Lower lobe of right lung (tissue), 2 donors: Measurements from ENCODE around the gene EFHC1. TPM values are rescaled to one million over a fixed set of nuclear protein-coding genes. Genes with fewer than 3 reads are reported as not detected.

ENCODE experiments used
- ATAC-seq, 2 donors: fragments of 200-7000 bp; cut with Tn5 transposase; one replicate each; pipeline ENCODE4 v1.9.1; 2020 to 2022; ENCODE audit warnings: mild to moderate bottlenecking in 2 of 2, moderate library complexity in 2 of 2
- DNase-seq: peaks from one replicate; pipeline ENCODE4 v3.0.0-alpha.2; 2020
- H3K27ac ChIP-seq: fragments of 200-600 bp; one replicate; pipeline ENCODE4 v1.8.0; 2022
- H3K27me3 ChIP-seq: fragments of 200-600 bp; one replicate; pipeline ENCODE4 v1.8.0; 2022; ENCODE audit warnings: low read depth
- H3K36me3 ChIP-seq: fragments of 200-600 bp; one replicate; pipeline ENCODE4 v1.8.0; 2022; ENCODE audit warnings: mild to moderate bottlenecking
- H3K4me1 ChIP-seq: fragments of 200-600 bp; one replicate; pipeline ENCODE4 v1.8.0; 2022
- H3K4me3 ChIP-seq: fragments of 200-600 bp; one replicate; pipeline ENCODE4 v1.8.0; 2022; ENCODE audit warnings: mild to moderate bottlenecking
- H3K9me3 ChIP-seq: fragments of 200-600 bp; one replicate; pipeline ENCODE4 v1.8.0; 2022
- intact Hi-C: fragments of 100-400 bp; cut with DNase I; formaldehyde crosslinking; loops from one replicate; pipeline ENCODE4 v1.11.0; 2022
- total RNA-seq: library from RNA; stranded (reverse); fragmentation: NEBNext Ultra II Directional; extraction: Animal tissue kit (Norgen Biotek cat#: 25700); gene quantifications from one replicate; pipeline ENCODE4 v1.2.1, GENCODE V29; 2021
- TF ChIP-seq, protein P1 (sequence below): fragments of 200-600 bp; IDR thresholded peaks from one replicate; pipeline ENCODE4 v1.8.0; 2022; ENCODE audit warnings: antibody characterized with exemption, mild to moderate bottlenecking
- donor health status: DM: no; HTN: yes; CAD: no; lungs with severe emphysema.

The EFHC1 gene
- total RNA-seq, 1 donor from 2014 or later = 42.2 TPM

DNA sequence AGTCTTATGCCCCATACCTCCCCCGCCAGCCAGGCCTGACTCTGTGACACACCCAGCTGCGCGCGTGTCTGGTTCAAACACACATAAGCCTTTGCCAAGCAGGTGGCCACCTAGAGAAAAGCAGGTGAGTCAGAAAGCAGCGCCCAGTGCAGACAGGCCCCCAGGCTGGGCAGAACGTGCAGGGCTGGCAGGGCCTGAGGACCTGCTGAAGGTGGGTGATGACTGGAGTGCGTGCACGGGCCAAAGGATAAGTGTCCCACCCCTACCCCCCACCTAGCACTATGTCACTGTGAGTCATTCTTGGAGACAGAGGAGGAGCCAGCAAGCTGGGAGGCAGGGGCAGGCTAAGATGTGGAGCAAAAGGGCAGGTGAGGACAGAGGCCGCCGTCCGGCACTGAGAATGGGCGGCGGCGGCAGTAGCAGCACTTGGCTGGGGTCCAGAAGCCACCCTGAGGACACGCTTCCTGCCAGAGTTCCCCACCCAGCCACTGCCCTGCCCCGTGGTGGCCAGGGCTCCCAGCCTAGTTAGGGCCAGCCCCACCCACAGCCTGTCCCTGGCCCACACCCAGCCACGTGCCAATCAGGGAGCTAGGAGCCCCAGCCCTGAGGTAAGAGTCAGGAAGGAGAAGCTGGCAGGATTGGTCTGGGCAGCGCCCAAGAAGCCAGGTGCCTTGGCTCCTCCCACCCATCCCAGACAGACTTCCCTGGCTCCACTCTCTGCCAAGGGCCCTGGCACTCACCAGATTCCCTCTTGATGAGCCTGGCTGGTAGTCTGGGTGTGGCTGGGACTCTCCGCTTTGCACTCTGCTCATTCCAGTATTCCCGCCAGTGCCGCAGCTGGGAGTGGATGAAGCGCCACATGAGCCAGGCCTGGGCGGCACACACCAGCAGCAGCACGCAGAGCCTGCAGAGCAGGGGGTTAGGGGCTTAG is 84.0 kb downstream of the EFHC1 start:
- peaks cover 38% of the 10 kb centered on the region for H3K4me1 ChIP-seq
- peak overlapping the region; percentile 80 for H3K27ac ChIP-seq
- DNase-seq = peak; percentile 95
- TF ChIP-seq, protein P1, sequence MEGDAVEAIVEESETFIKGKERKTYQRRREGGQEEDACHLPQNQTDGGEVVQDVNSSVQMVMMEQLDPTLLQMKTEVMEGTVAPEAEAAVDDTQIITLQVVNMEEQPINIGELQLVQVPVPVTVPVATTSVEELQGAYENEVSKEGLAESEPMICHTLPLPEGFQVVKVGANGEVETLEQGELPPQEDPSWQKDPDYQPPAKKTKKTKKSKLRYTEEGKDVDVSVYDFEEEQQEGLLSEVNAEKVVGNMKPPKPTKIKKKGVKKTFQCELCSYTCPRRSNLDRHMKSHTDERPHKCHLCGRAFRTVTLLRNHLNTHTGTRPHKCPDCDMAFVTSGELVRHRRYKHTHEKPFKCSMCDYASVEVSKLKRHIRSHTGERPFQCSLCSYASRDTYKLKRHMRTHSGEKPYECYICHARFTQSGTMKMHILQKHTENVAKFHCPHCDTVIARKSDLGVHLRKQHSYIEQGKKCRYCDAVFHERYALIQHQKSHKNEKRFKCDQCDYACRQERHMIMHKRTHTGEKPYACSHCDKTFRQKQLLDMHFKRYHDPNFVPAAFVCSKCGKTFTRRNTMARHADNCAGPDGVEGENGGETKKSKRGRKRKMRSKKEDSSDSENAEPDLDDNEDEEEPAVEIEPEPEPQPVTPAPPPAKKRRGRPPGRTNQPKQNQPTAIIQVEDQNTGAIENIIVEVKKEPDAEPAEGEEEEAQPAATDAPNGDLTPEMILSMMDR = no peak
- intact Hi-C loops = no loop called here
- H3K27me3 ChIP-seq = no peaks in the 10 kb centered on the region
- H3K9me3 ChIP-seq = no peaks in the 10 kb centered on the region
- H3K4me3 ChIP-seq = no peak overlapping the region
- peaks cover 53% of the 10 kb centered on the region for H3K36me3 ChIP-seq
- peak; percentile 95 to 96 for ATAC-seq

DNA sequence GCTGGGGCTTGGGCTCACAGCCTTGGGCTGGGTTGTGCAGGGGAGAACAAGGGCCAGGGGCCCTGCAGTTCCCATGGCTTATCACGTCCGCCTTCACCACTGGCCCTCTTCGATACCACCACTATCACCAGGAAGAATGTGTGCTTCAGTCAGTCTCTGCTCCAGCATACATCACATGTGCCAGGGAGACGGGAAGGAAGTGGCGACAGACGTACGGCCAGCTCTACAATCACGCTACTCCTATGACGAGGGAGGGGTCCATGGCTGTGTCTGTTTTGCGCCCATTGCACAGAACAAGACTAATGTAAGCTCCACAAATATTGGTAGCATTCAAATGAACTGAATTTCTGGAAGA is 84.6 kb downstream of the EFHC1 start:
- peaks cover 60% of the 10 kb centered on the region for H3K36me3 ChIP-seq
- no peaks in the 10 kb centered on the region for H3K9me3 ChIP-seq
- peaks cover 38% of the 10 kb centered on the region for H3K4me1 ChIP-seq
- TF ChIP-seq, protein P1 = no peak
- intact Hi-C loops = no loop called here
- H3K27me3 ChIP-seq = no peaks in the 10 kb centered on the region
- no peak for ATAC-seq
- DNase-seq = no peak
- peak overlapping the region; percentile 80 for H3K27ac ChIP-seq
- H3K4me3 ChIP-seq = no peak overlapping the region

DNA sequence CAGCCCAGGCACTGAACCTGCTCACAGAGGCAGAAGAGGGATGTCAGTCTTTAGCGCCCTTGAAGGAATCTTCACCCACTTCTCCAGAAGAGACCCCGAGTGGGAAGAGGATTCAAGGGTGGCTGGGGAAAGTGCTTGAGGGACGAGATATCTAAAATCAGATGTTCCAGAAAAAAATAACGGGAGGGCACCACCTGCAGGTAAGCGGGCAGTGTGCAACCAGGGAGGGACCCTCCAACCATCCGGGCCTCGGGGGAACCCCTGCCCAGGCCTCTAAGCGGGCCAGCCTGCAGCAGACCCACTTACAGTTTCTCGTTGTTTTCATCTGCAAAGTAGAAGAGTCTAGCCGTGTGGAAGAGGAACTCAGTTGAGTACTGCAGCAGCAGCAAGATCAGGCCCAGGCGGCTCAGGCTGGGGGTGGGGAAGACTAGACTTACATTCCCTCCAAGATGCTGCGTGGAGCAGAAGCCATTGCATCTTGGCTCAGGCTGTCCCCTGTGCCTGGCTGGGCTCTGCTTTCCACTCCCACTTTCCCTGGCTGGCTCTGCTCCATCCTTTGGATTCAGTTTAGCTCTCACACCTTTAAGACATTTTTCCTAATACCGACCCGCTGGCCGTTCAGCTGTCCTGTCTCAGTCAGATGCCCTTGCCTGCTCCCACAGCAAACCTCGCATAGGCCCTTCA is 85.7 kb downstream of the EFHC1 start:
- Histone ChIP-seq H3K4me3 (no peak overlapping the region), H3K27me3 (no peaks in the 10 kb centered on the region), H3K4me1 (peaks cover 38% of the 10 kb centered on the region), H3K36me3 (peaks cover 62% of the 10 kb centered on the region), H3K9me3 (no peaks in the 10 kb centered on the region), H3K27ac (no peak overlapping the region)
- intact Hi-C loops = no loop called here
- no peak for DNase-seq
- ATAC-seq = no peak
- TF ChIP-seq, protein P1 = no peak

DNA sequence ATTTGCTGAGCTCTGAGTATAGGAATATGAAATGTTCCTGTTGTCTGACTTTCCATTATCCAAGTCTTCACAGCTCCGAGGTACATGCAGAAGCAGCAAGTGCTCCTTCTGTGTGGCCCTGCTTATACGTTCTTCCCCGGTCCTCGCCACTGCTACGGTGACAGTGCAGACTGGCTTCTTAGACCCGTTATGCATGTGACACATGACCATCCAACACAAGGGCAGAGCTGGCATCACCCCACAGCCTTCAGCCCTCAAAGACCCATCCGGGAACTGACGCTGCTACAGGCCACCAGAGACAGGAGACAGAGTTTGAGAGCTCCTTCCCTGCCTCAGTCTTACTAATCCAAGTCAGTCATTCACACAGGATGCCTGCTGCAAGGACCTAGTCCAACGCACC is 86.3 kb downstream of the EFHC1 start:
- Histone ChIP-seq H3K9me3 (no peaks in the 10 kb centered on the region), H3K27me3 (no peaks in the 10 kb centered on the region), H3K4me3 (no peak overlapping the region), H3K36me3 (peaks cover 66% of the 10 kb centered on the region), H3K27ac (no peak overlapping the region), H3K4me1 (peaks cover 39% of the 10 kb centered on the region)
- TF ChIP-seq, protein P1 = no peak
- intact Hi-C loops = no loop called here
- DNase-seq (no peak), ATAC-seq (no peak)

DNA sequence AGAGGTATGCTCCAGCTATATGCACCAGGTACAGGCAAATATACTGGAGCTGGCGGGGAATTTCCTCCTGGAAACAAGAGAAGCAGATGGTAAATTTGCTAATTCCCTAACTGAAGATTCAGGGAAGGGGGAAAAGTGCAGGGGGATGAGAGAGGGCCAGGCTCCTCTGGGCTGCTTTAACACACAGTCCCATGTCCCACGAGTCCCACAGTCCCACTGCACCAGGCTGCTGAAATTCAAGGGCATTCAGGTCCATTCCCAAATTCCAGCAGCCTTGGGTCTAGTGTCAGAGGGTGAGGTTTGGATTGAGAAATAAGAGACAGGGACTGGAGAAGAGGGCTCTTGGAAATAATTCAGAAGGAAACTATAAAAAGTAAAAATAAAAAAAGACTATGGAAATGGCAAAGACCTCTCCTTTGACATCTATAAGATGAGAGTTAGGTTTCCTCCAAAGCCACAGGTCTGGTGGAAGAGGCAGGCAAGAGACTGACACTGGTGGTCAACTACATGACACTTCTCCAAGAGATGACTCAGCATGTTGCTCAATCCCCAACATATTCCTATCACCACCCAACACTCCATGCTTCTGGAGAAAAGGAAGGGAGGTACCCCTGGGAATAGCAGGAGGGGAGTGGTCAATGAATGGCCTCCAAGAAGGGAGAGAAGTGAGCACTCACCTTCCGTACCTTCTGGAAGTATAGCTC is 87.6 kb downstream of the EFHC1 start:
- no peak overlapping the region for H3K4me3 ChIP-seq
- H3K4me1 ChIP-seq = peaks cover 49% of the 10 kb centered on the region
- H3K27me3 ChIP-seq = no peaks in the 10 kb centered on the region
- DNase-seq (no peak), ATAC-seq (no peak)
- peaks cover 55% of the 10 kb centered on the region for H3K36me3 ChIP-seq
- no peaks in the 10 kb centered on the region for H3K9me3 ChIP-seq
- H3K27ac ChIP-seq = no peak overlapping the region
- intact Hi-C loops = no loop called here
- TF ChIP-seq, protein P1 = no peak
